HL-60 (cell line): ENCODE results near the gene SNX9.
"Not testable (repeated sequence)": the region's sequence is repeated elsewhere in the genome, so short reads cannot be mapped to it uniquely, and the experiment has no call there.

Experiments
- DNase-seq, 2 experiments: peaks; one replicate each; pipeline ENCODE4 v3.0.0-alpha.2; 2010 to 2020; ENCODE audit warnings: low read depth in 1 of 2, low spot score in 1 of 2
- H3K27ac ChIP-seq: fragments of 250-450 bp; sonication (Bioruptor Pico); replicated peaks from 2 replicates; pipeline ENCODE4 v1.5.1; 2020; ENCODE audit warnings: mild to moderate bottlenecking, moderate library complexity
- H3K27me3 ChIP-seq: fragments of 250-450 bp; sonication (Bioruptor Pico); 2 replicates; pipeline ENCODE4 v1.5.1; 2021; ENCODE audit warnings: mild to moderate bottlenecking, moderate library complexity; ENCODE audit not compliant: insufficient read depth, poor library complexity, severe bottlenecking
- H3K4me3 ChIP-seq: replicated peaks from 2 replicates; pipeline ENCODE4 v1.5.1; 2011; ENCODE audit warnings: mild to moderate bottlenecking, control low read depth, low read length; ENCODE audit not compliant: insufficient read depth
- CTCF ChIP-seq: IDR thresholded peaks from one replicate; pipeline ENCODE4 v1.5.1; 2011; ENCODE audit warnings: low read length, control low read depth, inconsistent platforms; ENCODE audit not compliant: insufficient read depth
- GABPA ChIP-seq: IDR thresholded peaks from 2 replicates; pipeline ENCODE4 v1.6.1; 2012; ENCODE audit warnings: low read depth
- POLR2AphosphoS5 ChIP-seq: IDR thresholded peaks from 2 replicates; pipeline ENCODE4 v1.6.1; 2012; ENCODE audit warnings: low read depth
- SPI1 ChIP-seq: IDR thresholded peaks from 2 replicates; pipeline ENCODE4 v1.6.1; 2012; ENCODE audit warnings: low read depth, mild to moderate bottlenecking, borderline replicate concordance
- TF ChIP-seq, protein P1 (sequence below): IDR thresholded peaks from 2 replicates; pipeline ENCODE4 v1.6.1; 2012; ENCODE audit warnings: low read depth; ENCODE audit not compliant: insufficient replicate concordance

Gene SNX9

GRCh38 chr6:157898169-157898568 lies 75.1 kb downstream of the SNX9 start:
- no peak for DNase-seq
- Histone ChIP-seq H3K27ac (no peak overlapping the region), H3K27me3 (no peaks in the 10 kb centered on the region), H3K4me3 (no peak overlapping the region)
- TF ChIP-seq CTCF (no peak), GABPA (no peak), POLR2AphosphoS5 (no peak), SPI1 (no peak)
- TF ChIP-seq, protein P1, sequence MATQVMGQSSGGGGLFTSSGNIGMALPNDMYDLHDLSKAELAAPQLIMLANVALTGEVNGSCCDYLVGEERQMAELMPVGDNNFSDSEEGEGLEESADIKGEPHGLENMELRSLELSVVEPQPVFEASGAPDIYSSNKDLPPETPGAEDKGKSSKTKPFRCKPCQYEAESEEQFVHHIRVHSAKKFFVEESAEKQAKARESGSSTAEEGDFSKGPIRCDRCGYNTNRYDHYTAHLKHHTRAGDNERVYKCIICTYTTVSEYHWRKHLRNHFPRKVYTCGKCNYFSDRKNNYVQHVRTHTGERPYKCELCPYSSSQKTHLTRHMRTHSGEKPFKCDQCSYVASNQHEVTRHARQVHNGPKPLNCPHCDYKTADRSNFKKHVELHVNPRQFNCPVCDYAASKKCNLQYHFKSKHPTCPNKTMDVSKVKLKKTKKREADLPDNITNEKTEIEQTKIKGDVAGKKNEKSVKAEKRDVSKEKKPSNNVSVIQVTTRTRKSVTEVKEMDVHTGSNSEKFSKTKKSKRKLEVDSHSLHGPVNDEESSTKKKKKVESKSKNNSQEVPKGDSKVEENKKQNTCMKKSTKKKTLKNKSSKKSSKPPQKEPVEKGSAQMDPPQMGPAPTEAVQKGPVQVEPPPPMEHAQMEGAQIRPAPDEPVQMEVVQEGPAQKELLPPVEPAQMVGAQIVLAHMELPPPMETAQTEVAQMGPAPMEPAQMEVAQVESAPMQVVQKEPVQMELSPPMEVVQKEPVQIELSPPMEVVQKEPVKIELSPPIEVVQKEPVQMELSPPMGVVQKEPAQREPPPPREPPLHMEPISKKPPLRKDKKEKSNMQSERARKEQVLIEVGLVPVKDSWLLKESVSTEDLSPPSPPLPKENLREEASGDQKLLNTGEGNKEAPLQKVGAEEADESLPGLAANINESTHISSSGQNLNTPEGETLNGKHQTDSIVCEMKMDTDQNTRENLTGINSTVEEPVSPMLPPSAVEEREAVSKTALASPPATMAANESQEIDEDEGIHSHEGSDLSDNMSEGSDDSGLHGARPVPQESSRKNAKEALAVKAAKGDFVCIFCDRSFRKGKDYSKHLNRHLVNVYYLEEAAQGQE = no peak

GRCh38 chr6:157898640-157899039 lies 75.6 kb downstream of the SNX9 start:
- Histone ChIP-seq H3K4me3 (no peak overlapping the region), H3K27me3 (no peaks in the 10 kb centered on the region), H3K27ac (no peak overlapping the region)
- TF ChIP-seq POLR2AphosphoS5 = no peak
- no peak for TF ChIP-seq SPI1
- no peak for TF ChIP-seq GABPA
- TF ChIP-seq, protein P1 = no peak
- no peak for TF ChIP-seq CTCF
- no peak for DNase-seq

DNA sequence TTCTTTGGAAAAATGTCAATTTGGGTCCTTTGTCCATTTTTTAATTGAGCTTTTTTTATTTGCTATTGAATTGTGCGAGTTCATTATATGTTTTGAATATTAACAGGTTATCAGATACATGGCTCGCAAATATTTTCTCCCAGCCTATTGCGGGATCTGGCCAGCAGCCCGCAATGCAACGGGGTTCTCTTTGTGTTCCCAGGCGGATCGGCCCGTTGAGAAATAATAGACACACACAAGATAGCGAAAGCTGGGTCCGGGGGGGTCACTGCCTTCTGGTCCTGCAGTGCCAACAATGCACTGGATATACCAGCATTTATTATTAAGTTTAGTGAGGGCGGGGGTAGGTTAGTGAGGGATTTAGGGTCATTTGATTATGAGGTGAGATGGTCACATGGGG lies 77.2 kb downstream of the SNX9 start:
- not testable (repeated sequence) for H3K27ac ChIP-seq, H3K4me3 ChIP-seq, DNase-seq, H3K27me3 ChIP-seq

- not testable (repeated sequence) for H3K4me3 ChIP-seq, DNase-seq, H3K27ac ChIP-seq, H3K27me3 ChIP-seq
Measured at GRCh38 chr6:157900751-157901150, 77.7 kb downstream of the SNX9 start.

- no peaks in the 10 kb centered on the region for H3K27me3 ChIP-seq
- no peak overlapping the region for H3K4me3 ChIP-seq
- no peak for DNase-seq
- TF ChIP-seq POLR2AphosphoS5 (no peak), CTCF (no peak), GABPA (no peak), SPI1 (no peak)
- TF ChIP-seq, protein P1 = no peak
- H3K27ac ChIP-seq = no peak overlapping the region
Measured at GRCh38 chr6:157904999-157905398, 82.0 kb downstream of the SNX9 start.
